Keratinocyte (primary cell): ENCODE measurements around the gene TAOK1. TPM values are rescaled to one million over a fixed set of nuclear protein-coding genes. Genes with fewer than 3 reads are reported as not detected.

Source experiments
- DNase-seq: peaks from one replicate; pipeline ENCODE4 v3.0.0-alpha.2; 2011; ENCODE audit warnings: low read depth, missing footprints, low spot score
- FAIRE-seq: peaks from 2 replicates; lab custom pipeline; 2011; peaks lifted over from hg19 to GRCh38; lab: Jason Lieb, UNC
- H2AFZ ChIP-seq: 2 replicates; pipeline ENCODE4 v1.6.0; 2012; ENCODE audit warnings: low read length, control low read depth, inconsistent platforms; ENCODE audit not compliant: control insufficient read depth
- H3K27ac ChIP-seq: 2 replicates; pipeline ENCODE4 v1.5.1; 2011; ENCODE audit warnings: low read length; ENCODE audit not compliant: control insufficient read depth, insufficient read depth
- H3K27me3 ChIP-seq: 3 replicates; pipeline ENCODE4 v1.6.0; 2011; ENCODE audit warnings: low read length; ENCODE audit not compliant: control insufficient read depth, insufficient read depth; ENCODE audit errors: extremely low read depth
- H3K36me3 ChIP-seq, 2 experiments: 2 replicates in 1 of 2; 3 replicates in 1 of 2; pipeline ENCODE4 v1.5.1; 2011; ENCODE audit warnings: low read length in 2 of 2, mild to moderate bottlenecking in 1 of 2; ENCODE audit not compliant: control insufficient read depth in 2 of 2, insufficient read depth in 2 of 2; ENCODE audit errors: extremely low read depth in 1 of 2
- H3K4me1 ChIP-seq: 3 replicates; pipeline ENCODE4 v1.5.1; 2011; ENCODE audit warnings: low read length; ENCODE audit not compliant: control insufficient read depth, insufficient read depth; ENCODE audit errors: extremely low read depth
- H3K4me2 ChIP-seq: 3 replicates; pipeline ENCODE4 v1.6.0; 2011; ENCODE audit warnings: low read depth, low read length; ENCODE audit not compliant: control insufficient read depth, insufficient read depth; ENCODE audit errors: extremely low read depth
- H3K4me3 ChIP-seq, 3 experiments: fragments of 200-600 bp in 1 of 3; sonication (generic) in 1 of 3; 2 replicates in 2 of 3; 3 replicates in 1 of 3; pipeline ENCODE4 v1.5.1; 2011 to 2016; ENCODE audit warnings: low read length in 3 of 3, mild to moderate bottlenecking in 3 of 3, control low read depth in 2 of 3, inconsistent platforms in 1 of 3, low read depth in 1 of 3, mixed read lengths in 1 of 3, mixed run types in 1 of 3, moderate library complexity in 1 of 3; ENCODE audit not compliant: control insufficient read depth in 2 of 3, insufficient read depth in 2 of 3; ENCODE audit errors: extremely low read depth in 1 of 3
- H3K79me2 ChIP-seq: 2 replicates; pipeline ENCODE4 v1.6.0; 2012; ENCODE audit warnings: low read length; ENCODE audit not compliant: control insufficient read depth, insufficient read depth
- H3K9ac ChIP-seq: 3 replicates; pipeline ENCODE4 v1.6.0; 2011; ENCODE audit warnings: low read length; ENCODE audit not compliant: control insufficient read depth, insufficient read depth; ENCODE audit errors: extremely low read depth
- H3K9me1 ChIP-seq: 3 replicates; pipeline ENCODE4 v1.6.0; 2011; ENCODE audit warnings: low read length; ENCODE audit not compliant: control insufficient read depth, insufficient read depth; ENCODE audit errors: extremely low read depth
- H3K9me3 ChIP-seq: 2 replicates; pipeline ENCODE4 v1.5.1; 2012; ENCODE audit warnings: low read depth, low read length; ENCODE audit not compliant: control insufficient read depth
- H4K20me1 ChIP-seq: 3 replicates; pipeline ENCODE4 v1.6.0; 2011; ENCODE audit warnings: low read length; ENCODE audit not compliant: control insufficient read depth, insufficient read depth; ENCODE audit errors: extremely low read depth
- CTCF ChIP-seq, 3 experiments: IDR thresholded peaks in 1 of 3; conservative IDR thresholded peaks in 1 of 3; optimal IDR thresholded peaks in 1 of 3; 2 replicates in 2 of 3; 3 replicates in 1 of 3; pipeline versions ENCODE3 to v1.5.1; 2011; ENCODE audit warnings: low read length in 3 of 3, mild to moderate bottlenecking in 3 of 3, moderate library complexity in 2 of 3, control low read depth in 1 of 3, inconsistent platforms in 1 of 3; ENCODE audit not compliant: insufficient read depth in 2 of 3; ENCODE audit errors: extremely low read depth in 1 of 3
- EZH2 ChIP-seq: IDR thresholded peaks from one replicate; pipeline ENCODE4 v1.6.1; 2012; ENCODE audit warnings: inconsistent platforms, mild to moderate bottlenecking, low read length, moderate library complexity
- dilution Hi-C: fragments of 300-500 bp; cut with MboI; formaldehyde crosslinking; loops from one replicate; pipeline ENCODE4 v1.7.0; 2020; ENCODE audit warnings: low sequenced_read_pairs; ENCODE audit not compliant: extremely low pct_ligation_motif_present
- polyA plus RNA-seq, 5 experiments: library from polyadenylated mRNA; depleted of rRNA in 3 of 5; stranded (reverse) in 3 of 5; stranded (forward) in 1 of 5; unstranded in 1 of 5; fragments of >200 nt; gene quantifications; 1 replicate in 1 of 5; 2 replicates in 3 of 5; 3 replicates in 1 of 5; pipeline versions ENCODE4 v1.2.1 to v1.2.3, GENCODE V29; 2011 to 2012; ENCODE audit warnings: missing spikeins in 2 of 5, low read depth in 1 of 5, low replicate concordance in 1 of 5

The TAOK1 gene
- polyA plus RNA-seq, 1 donor (not counting 4 experiments of a cell fraction or from before 2014, with no cell fraction given): 26.7 TPM

- H3K4me2 ChIP-seq: no peak overlapping the region
- no peaks in the 10 kb centered on the region for H3K9me3 ChIP-seq
- no peak for FAIRE-seq
- H3K27me3 ChIP-seq: no peaks in the 10 kb centered on the region
- H3K4me3 ChIP-seq: no peak overlapping the region
- no peaks in the 10 kb centered on the region for H3K79me2 ChIP-seq
- no peak overlapping the region for H3K27ac ChIP-seq
- no peak overlapping the region for H2AFZ ChIP-seq
- no peak for DNase-seq
- no peaks in the 10 kb centered on the region for H3K36me3 ChIP-seq
- H3K9ac ChIP-seq: no peak overlapping the region
- no peaks in the 10 kb centered on the region for H3K9me1 ChIP-seq
- H4K20me1 ChIP-seq: no peaks in the 10 kb centered on the region
- dilution Hi-C loops: no loop called here
- peaks cover 3% of the 10 kb centered on the region for H3K4me1 ChIP-seq
- TF ChIP-seq EZH2 (no peak), CTCF (optimal IDR thresholded peaks at IDR 0.05 in 1 of 3, IDR thresholded peaks at IDR 0.05 in 1 of 3, conservative IDR thresholded peaks at IDR 0.05 in 1 of 3; ENCODE audit: extremely low read depth in 1 of 3, insufficient read depth in 2 of 3, low read length in 3 of 3) (no peak)
Measured at GRCh38 chr17:29359777-29360176, 30.4 kb upstream of the TAOK1 start.

DNA sequence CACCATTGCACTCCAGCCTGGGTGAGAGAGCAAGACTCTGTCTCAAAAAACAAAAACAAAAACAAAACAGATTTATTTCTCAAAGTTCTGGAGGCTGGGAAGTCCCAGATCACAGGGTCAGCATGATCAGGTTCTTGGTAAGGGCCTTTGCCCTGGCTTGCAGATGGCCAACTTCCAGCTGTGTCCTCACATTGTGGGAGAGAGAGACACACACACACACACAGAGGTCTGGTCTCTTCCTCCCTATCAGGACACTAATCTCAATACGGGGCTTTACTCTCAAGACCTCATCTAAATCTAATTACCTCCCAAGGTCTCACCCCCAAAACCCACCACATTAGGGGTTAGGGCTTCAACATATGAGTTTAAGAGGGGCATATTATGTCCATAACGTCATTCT is 26.4 kb upstream of the TAOK1 start:
- FAIRE-seq (no peak), DNase-seq (no peak)
- H3K4me2 ChIP-seq: no peak overlapping the region
- dilution Hi-C loops: no loop called here
- H3K27ac ChIP-seq: no peak overlapping the region
- no peak overlapping the region for H2AFZ ChIP-seq
- H3K27me3 ChIP-seq: no peaks in the 10 kb centered on the region
- H3K9me3 ChIP-seq: no peaks in the 10 kb centered on the region
- H3K79me2 ChIP-seq: no peaks in the 10 kb centered on the region
- no peak overlapping the region for H3K4me3 ChIP-seq
- TF ChIP-seq CTCF (optimal IDR thresholded peaks at IDR 0.05 in 1 of 3, IDR thresholded peaks at IDR 0.05 in 1 of 3, conservative IDR thresholded peaks at IDR 0.05 in 1 of 3; ENCODE audit: extremely low read depth in 1 of 3, insufficient read depth in 2 of 3, low read length in 3 of 3): no peak
- TF ChIP-seq EZH2: no peak
- no peaks in the 10 kb centered on the region for H4K20me1 ChIP-seq
- H3K36me3 ChIP-seq: no peaks in the 10 kb centered on the region
- peaks cover 3% of the 10 kb centered on the region for H3K4me1 ChIP-seq
- no peaks in the 10 kb centered on the region for H3K9me1 ChIP-seq
- no peak overlapping the region for H3K9ac ChIP-seq
